ENCODE measurements around the gene RFX1.
"Not testable (repeated sequence)": the region's sequence is repeated elsewhere in the genome, so short reads cannot be mapped to it uniquely, and the experiment has no call there.

Gene RFX1

GRCh38 chr19:13978351-13979243, 27.5 kb downstream of the RFX1 start:
- no peak for DNase-seq

GRCh38 chr19:13977803-13978202, 28.3 kb downstream of the RFX1 start:
- no peak for DNase-seq

- no peak for DNase-seq
Observed at GRCh38 chr19:13976446-13976845, 29.7 kb downstream of the RFX1 start.

- DNase-seq = no peak
Observed at GRCh38 chr19:13975870-13976269, 30.2 kb downstream of the RFX1 start.

GRCh38 chr19:13974073-13974472, 32.0 kb downstream of the RFX1 start:
- no peak for DNase-seq

- not testable (repeated sequence) for DNase-seq
Observed at GRCh38 chr19:13973479-13973878, 32.6 kb downstream of the RFX1 start.

GRCh38 chr19:13972368-13973155, 33.6 kb downstream of the RFX1 start:
- DNase-seq = no peak

- not testable (repeated sequence) for DNase-seq
Observed at GRCh38 chr19:13971868-13972267, 34.3 kb downstream of the RFX1 start.

GRCh38 chr19:13969897-13970296, 36.2 kb downstream of the RFX1 start:
- no peak for DNase-seq

GRCh38 chr19:13968999-13969398, 37.1 kb downstream of the RFX1 start:
- DNase-seq = no peak

- no peak for DNase-seq
Observed at GRCh38 chr19:13968383-13968935, 37.7 kb downstream of the RFX1 start.

GRCh38 chr19:13967206-13967605, 38.9 kb downstream of the RFX1 start:
- DNase-seq = not testable (repeated sequence)

- no peak for DNase-seq
Observed at GRCh38 chr19:13966684-13967128, 39.4 kb downstream of the RFX1 start.

- DNase-seq = no peak
Observed at GRCh38 chr19:13965926-13966683, 40.0 kb downstream of the RFX1 start.

- DNase-seq = no peak
Observed at GRCh38 chr19:13965377-13965896, 40.7 kb downstream of the RFX1 start.

GRCh38 chr19:13964776-13965175, 41.3 kb downstream of the RFX1 start:
- DNase-seq = no peak

GRCh38 chr19:13963603-13964105, 42.5 kb downstream of the RFX1 start:
- no peak for DNase-seq

GRCh38 chr19:13962699-13963602, 43.2 kb downstream of the RFX1 start:
- no peak for DNase-seq

GRCh38 chr19:13961826-13962698, 44.1 kb downstream of the RFX1 start:
- no peak for DNase-seq

Data from NCI-H446 treated with DMSO at 0.1 percent for 48 hours (cell line).